Measurements from ENCODE around the gene GSTA3. TPM values are rescaled to one million over a fixed set of nuclear protein-coding genes. Genes with fewer than 3 reads are reported as not detected.

Gene GSTA3
- total and polyA plus RNA-seq, 2 donors (not counting 3 experiments of a cell fraction or from before 2014, with no cell fraction given), result not detected

- Histone ChIP-seq H3K36me3 (ENCODE audit: control insufficient read depth in 2 of 2, extremely low read depth in 1 of 2, insufficient read depth in 2 of 2, low read length in 2 of 2) (no peaks in the 10 kb centered on the region), H3K4me3 (replicated peaks in 1 of 3; ENCODE audit: insufficient read depth in 1 of 3, low read depth in 1 of 3, low read length in 3 of 3) (no peak overlapping the region), H3K4me2 (ENCODE audit: insufficient read depth, low read length) (no peak overlapping the region), H2AFZ (ENCODE audit: low read depth, low read length) (no peak overlapping the region), H3K9ac (replicated peaks; ENCODE audit: extremely low read depth, insufficient read depth, low read length) (no peak overlapping the region), H3K27me3 (ENCODE audit: control insufficient read depth in 2 of 2, insufficient read depth in 2 of 2, low read length in 2 of 2) (peaks cover 0 to 2% of the 10 kb centered on the region in 2 experiments), H3K9me1 (replicated peaks; ENCODE audit: control insufficient read depth, extremely low read depth, insufficient read depth, low read length) (no peaks in the 10 kb centered on the region), H3K79me2 (ENCODE audit: control insufficient read depth, insufficient read depth, low read length) (no peaks in the 10 kb centered on the region), H3K4me1 (ENCODE audit: control insufficient read depth, extremely low read depth, insufficient read depth, low read length) (peaks cover 11% of the 10 kb centered on the region), H3K9me3 (replicated peaks; ENCODE audit: control insufficient read depth, insufficient read depth, low read length) (no peaks in the 10 kb centered on the region), H3K27ac (ENCODE audit: insufficient read depth, low read depth, low read length) (no peak overlapping the region), H4K20me1 (replicated peaks; ENCODE audit: control insufficient read depth, extremely low read depth, insufficient read depth, low read length) (no peaks in the 10 kb centered on the region)
- dilution Hi-C loops (cut with MboI; ENCODE audit: extremely low pct_ligation_motif_present, low sequenced_read_pairs) (no loop called here), intact Hi-C loops (cut with micrococcal nuclease) (no loop called here)
- FAIRE-seq (no peak), DNase-seq (ENCODE audit: low read depth, low spot score) (no peak)
- no peak for TF ChIP-seq JUN (IDR thresholded peaks at IDR 0.05; ENCODE audit: borderline replicate concordance, insufficient read depth, insufficient read length, low read depth)
- TF ChIP-seq, protein P1, sequence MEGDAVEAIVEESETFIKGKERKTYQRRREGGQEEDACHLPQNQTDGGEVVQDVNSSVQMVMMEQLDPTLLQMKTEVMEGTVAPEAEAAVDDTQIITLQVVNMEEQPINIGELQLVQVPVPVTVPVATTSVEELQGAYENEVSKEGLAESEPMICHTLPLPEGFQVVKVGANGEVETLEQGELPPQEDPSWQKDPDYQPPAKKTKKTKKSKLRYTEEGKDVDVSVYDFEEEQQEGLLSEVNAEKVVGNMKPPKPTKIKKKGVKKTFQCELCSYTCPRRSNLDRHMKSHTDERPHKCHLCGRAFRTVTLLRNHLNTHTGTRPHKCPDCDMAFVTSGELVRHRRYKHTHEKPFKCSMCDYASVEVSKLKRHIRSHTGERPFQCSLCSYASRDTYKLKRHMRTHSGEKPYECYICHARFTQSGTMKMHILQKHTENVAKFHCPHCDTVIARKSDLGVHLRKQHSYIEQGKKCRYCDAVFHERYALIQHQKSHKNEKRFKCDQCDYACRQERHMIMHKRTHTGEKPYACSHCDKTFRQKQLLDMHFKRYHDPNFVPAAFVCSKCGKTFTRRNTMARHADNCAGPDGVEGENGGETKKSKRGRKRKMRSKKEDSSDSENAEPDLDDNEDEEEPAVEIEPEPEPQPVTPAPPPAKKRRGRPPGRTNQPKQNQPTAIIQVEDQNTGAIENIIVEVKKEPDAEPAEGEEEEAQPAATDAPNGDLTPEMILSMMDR (IDR thresholded peaks at IDR 0.05; ENCODE audit: extremely low read depth in 1 of 2, insufficient read depth in 1 of 2, low read depth in 1 of 2, low read length in 2 of 2), result no peak
- no peak for TF ChIP-seq FOS (IDR thresholded peaks at IDR 0.05; ENCODE audit: borderline replicate concordance, insufficient read depth, low read length)
- TF ChIP-seq POLR2A (IDR thresholded peaks at IDR 0.05; ENCODE audit: low read depth, low read length), result no peak
- no peak for TF ChIP-seq MYC (IDR thresholded peaks at IDR 0.05; ENCODE audit: low read depth, low read length)
- no peak for TF ChIP-seq POLR2AphosphoS5 (IDR thresholded peaks at IDR 0.05; ENCODE audit: insufficient read depth, low read depth, low read length)
- no peak for TF ChIP-seq MAX (IDR thresholded peaks at IDR 0.05; ENCODE audit: insufficient read depth, insufficient read length)
- TF ChIP-seq GATA2 (IDR thresholded peaks at IDR 0.05; ENCODE audit: insufficient read depth, insufficient read length, low read depth, low read length), result no peak
- TF ChIP-seq EZH2 (IDR thresholded peaks at IDR 0.05; ENCODE audit: borderline replicate concordance, low read depth, low read length, severe bottlenecking), result no peak
- POLR2A ChIA-PET, result no interaction called here
- no TSS peak for BruUV-seq (replicated peaks)
- CTCF ChIA-PET, result no interaction called here
Measured at GRCh38 chr6:52933778-52934177, 24.3 kb upstream of the GSTA3 start.
